CD4-positive, alpha-beta T cell treated with Interleukin-21 for 1 hour (primary cell): Measurements from ENCODE around the gene AMDHD1.

Experiments used
- DNase-seq: peaks from one replicate; pipeline ENCODE4 v3.0.0-alpha.2; 2020

The AMDHD1 gene

DNA sequence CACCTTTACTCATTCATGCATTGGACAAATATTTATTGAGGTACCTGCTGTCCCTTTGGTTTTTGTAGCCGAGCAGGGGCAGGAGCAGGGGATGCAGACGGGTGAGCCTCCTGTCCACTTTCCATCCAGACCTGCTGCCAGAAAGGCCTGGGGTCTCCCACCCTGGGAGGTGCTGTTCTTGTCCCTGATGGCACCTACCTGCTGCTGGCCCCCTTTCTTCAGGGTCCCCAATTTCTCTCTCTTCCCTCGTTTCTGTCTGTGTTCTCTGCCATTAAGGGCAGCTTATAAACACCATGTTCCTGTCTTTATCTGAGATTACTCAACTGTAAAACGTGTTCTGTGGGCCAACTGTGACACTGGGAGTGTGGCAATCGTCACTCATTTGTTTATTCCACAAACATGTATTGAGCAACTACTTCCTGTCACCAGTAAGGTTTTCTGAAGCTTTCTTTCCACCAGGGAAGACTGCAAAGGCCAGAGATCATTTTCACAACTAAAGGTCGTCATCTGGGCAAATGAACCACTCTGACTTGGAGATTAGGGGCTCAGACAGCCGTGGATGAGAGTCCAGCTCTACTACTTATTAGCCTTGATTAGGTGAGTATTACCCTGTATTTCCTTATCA is 53.0 kb downstream of the AMDHD1 start, which contains the start of gene HAL:
Gene HAL, minus strand, starts transcription at position 311 of the 625 bp plus-strand sequence. CDS start 434 bp downstream, outside the sequence.
- no peak for DNase-seq

DNA sequence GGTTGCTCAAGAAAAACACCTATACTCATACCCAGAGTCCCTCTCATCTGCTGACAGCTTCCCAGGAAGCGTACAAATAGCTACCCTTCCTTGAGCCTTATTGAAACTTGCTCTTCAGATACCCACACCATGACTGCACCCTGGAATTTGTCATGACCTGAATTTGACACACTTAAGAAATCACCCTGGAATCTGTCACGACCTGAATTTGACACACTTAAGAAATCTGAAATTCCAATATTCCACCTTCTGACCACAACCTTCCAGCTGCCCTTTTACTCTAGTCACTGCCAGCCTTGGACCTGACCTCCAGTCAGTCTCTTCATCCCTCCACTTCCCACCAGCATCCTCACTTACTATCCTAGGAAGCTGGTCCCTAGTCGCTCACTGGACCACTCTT is 54.1 kb downstream of the AMDHD1 start:
- DNase-seq: no peak

GRCh38 chr12:95997911-95998510 is 54.9 kb downstream of the AMDHD1 start:
- no peak for DNase-seq

DNA sequence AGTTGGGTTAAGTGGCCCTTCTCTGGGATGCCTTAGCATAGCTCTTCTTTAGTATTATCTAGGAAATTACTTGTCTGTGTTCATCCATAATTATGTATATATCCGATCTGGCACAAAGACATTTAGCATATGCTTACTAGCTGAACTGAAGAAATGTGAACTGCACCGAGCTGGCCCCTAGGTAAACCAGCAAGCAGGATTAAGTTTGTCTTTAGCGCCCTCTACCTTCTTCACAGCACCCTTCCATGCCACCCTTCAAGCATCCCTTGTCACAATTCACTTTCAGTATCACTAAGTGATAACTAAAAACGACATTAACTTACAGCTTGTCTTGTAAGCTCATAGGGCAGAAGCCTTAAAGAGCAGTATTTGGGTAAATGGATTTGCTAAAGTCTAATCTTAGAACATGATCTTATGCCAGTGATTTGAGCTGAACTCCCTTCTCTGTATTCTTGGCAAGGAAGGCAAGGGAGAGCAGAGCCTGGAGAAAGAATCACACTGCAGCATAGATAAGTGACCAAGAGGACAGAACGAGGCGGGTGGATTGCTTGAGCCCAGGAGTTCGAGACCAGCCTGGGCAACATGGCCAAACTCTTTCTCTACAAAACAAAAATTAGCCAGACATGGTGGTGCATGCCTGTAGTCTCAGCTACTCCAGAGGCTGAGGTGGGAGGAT is 55.6 kb downstream of the AMDHD1 start:
- peak; percentile 72 for DNase-seq

- no peak for DNase-seq
These were observed 56.4 kb downstream of the AMDHD1 start for GRCh38 chr12:95999484-95999883.

- no peak for DNase-seq
These were observed 57.7 kb downstream of the AMDHD1 start for GRCh38 chr12:96000858-96001257.

- DNase-seq: no peak
These were observed 63.6 kb downstream of the AMDHD1 start for GRCh38 chr12:96006727-96007126.

DNA sequence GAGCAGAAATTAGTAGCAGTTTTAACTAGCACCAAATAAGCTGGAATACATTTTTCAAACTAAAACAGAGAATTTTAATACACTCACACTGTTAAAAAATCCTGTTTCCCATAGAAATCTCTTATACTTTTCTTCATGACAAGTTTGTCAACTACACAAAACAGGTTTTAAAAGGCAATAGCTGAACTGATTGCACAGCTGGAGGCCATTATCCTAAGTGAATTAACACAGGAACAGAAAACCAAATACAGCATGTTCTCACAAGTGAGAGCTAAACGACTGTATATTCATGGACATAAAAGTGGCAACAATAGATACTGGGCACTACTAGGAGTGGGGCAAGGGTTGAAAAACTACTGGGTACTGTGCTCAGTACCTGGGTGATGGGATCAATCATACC is 64.6 kb downstream of the AMDHD1 start:
- DNase-seq: no peak

DNA sequence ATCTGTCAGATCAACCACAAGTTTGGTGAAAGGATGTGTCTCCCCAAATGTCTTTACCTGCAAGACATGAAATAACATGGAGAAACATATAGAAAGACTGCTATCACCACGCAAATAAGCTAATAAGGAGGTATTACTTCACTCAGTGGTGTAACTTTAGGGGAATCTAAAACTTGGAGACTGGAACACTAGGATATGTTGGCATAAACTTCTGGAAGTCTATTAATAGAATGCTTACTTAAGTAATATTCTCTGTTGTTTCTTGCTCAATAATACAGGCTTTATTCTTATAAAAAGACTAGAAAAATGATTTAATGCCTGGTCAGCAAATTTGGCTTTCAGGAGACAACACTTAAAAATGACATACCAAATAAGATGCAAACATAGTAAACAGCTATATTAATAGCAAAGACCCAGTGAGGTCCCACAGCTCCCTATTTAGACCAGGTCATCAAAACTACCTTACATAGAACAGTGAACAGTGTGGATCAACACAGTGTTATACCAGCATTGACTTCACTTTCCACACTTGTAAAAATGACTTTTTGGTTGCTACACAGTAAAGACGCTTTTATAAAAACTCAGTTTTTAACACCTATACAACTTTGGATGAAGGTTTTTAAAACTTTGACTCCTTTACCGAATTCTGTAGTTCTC is 71.9 kb downstream of the AMDHD1 start:
- no peak for DNase-seq

GRCh38 chr12:96015672-96016071 is 72.5 kb downstream of the AMDHD1 start:
- DNase-seq: no peak
